Astrocyte (in vitro differentiated cells and primary cell): ENCODE results near the gene SOX5.

ENCODE experiments used
- CTCF ChIP-seq: IDR thresholded peaks from 2 replicates; pipeline ENCODE4 v1.5.1; 2011; ENCODE audit warnings: low read depth, mild to moderate bottlenecking, inconsistent platforms, low read length, moderate library complexity; ENCODE audit not compliant: insufficient read depth
- EZH2 ChIP-seq: IDR thresholded peaks from 2 replicates; pipeline ENCODE4 v1.6.1; 2012; ENCODE audit warnings: mild to moderate bottlenecking, low read length, inconsistent platforms; ENCODE audit not compliant: insufficient read depth

- TF ChIP-seq CTCF (no peak), EZH2 (no peak)
Observed at GRCh38 chr12:23703051-23703450, 246.4 kb downstream of the SOX5 start.
